ENCODE results near the gene SWAP70.

SWAP70 gene

GRCh38 chr11:9639099-9639498 lies 24.8 kb upstream of the SWAP70 start:
- Histone ChIP-seq H3K9me3 (ENCODE audit: insufficient read depth, low read length) (0 out of 2 replicates have a peak, but pooled peaks cover under 1% of the 10 kb centered on the region), H3K9me2 (replicated peaks; ENCODE audit: insufficient read depth, low read length) (no peaks in the 10 kb centered on the region), H3K79me2 (ENCODE audit: insufficient read depth, low read length) (no peaks in the 10 kb centered on the region), H3F3A (ENCODE audit: insufficient read depth) (peaks cover 3% of the 10 kb centered on the region; the same call in 1 of the 2 replicates), H3K4me3 (ENCODE audit: insufficient read depth, low read length, poor library complexity, severe bottlenecking) (no peak overlapping the region), H3K4me2 (ENCODE audit: low read depth, low read length, poor library complexity, severe bottlenecking) (no peak overlapping the region), H3K36me3 (ENCODE audit: low read length) (0 out of 2 replicates have a peak, but pooled peaks cover under 1% of the 10 kb centered on the region), H4K20me1 (ENCODE audit: low read depth, low read length) (no peaks in the 10 kb centered on the region), H3K27ac (ENCODE audit: low read depth, low read length) (no peak overlapping the region), H3K9ac (ENCODE audit: low read length) (no peak overlapping the region), H2AFZ (ENCODE audit: low read depth, low read length, severe bottlenecking) (no peak overlapping the region), H3K27me3 (ENCODE audit: low read length) (no peaks in the 10 kb centered on the region)
- TF ChIP-seq EZH2phosphoT487 (conservative IDR thresholded peaks at IDR 0.05; ENCODE audit: low read length): no peak
- TF ChIP-seq CTCF (IDR thresholded peaks at IDR 0.05; ENCODE audit: insufficient read depth, low read length, poor library complexity, severe bottlenecking): no peak

- Histone ChIP-seq H2AFZ (ENCODE audit: low read depth, low read length, severe bottlenecking) (peak overlapping the region; percentile 7), H3F3A (ENCODE audit: insufficient read depth) (peaks cover 3% of the 10 kb centered on the region; the same call in 1 of the 2 replicates), H3K27ac (ENCODE audit: low read depth, low read length) (no peak overlapping the region), H3K4me2 (ENCODE audit: low read depth, low read length, poor library complexity, severe bottlenecking) (no peak overlapping the region), H3K79me2 (ENCODE audit: insufficient read depth, low read length) (no peaks in the 10 kb centered on the region), H3K9ac (ENCODE audit: low read length) (no peak overlapping the region), H3K9me3 (ENCODE audit: insufficient read depth, low read length) (no peaks in the 10 kb centered on the region), H3K27me3 (ENCODE audit: low read length) (no peaks in the 10 kb centered on the region), H3K4me3 (ENCODE audit: insufficient read depth, low read length, poor library complexity, severe bottlenecking) (no peak overlapping the region), H3K36me3 (ENCODE audit: low read length) (no peaks in the 10 kb centered on the region), H3K9me2 (replicated peaks; ENCODE audit: insufficient read depth, low read length) (no peaks in the 10 kb centered on the region), H4K20me1 (ENCODE audit: low read depth, low read length) (no peaks in the 10 kb centered on the region)
- no peak for TF ChIP-seq EZH2phosphoT487 (conservative IDR thresholded peaks at IDR 0.05; ENCODE audit: low read length)
- no peak for TF ChIP-seq CTCF (IDR thresholded peaks at IDR 0.05; ENCODE audit: insufficient read depth, low read length, poor library complexity, severe bottlenecking)
Observed at GRCh38 chr11:9639985-9640384, 23.9 kb upstream of the SWAP70 start.

GRCh38 chr11:9642894-9643293 lies 21.0 kb upstream of the SWAP70 start:
- Histone ChIP-seq H3K27ac (ENCODE audit: low read depth, low read length) (peak overlapping the region; percentile 56; the same call in 1 of the 2 replicates), H3K4me3 (ENCODE audit: insufficient read depth, low read length, poor library complexity, severe bottlenecking) (no peak overlapping the region), H3K27me3 (ENCODE audit: low read length) (no peaks in the 10 kb centered on the region), H3K4me2 (ENCODE audit: low read depth, low read length, poor library complexity, severe bottlenecking) (peak overlapping the region; percentile 38), H3K79me2 (ENCODE audit: insufficient read depth, low read length) (no peaks in the 10 kb centered on the region), H2AFZ (ENCODE audit: low read depth, low read length, severe bottlenecking) (no peak overlapping the region), H3F3A (ENCODE audit: insufficient read depth) (peaks cover 3% of the 10 kb centered on the region; the same call in 1 of the 2 replicates), H3K9me3 (ENCODE audit: insufficient read depth, low read length) (no peaks in the 10 kb centered on the region), H4K20me1 (ENCODE audit: low read depth, low read length) (no peaks in the 10 kb centered on the region), H3K9ac (ENCODE audit: low read length) (no peak overlapping the region), H3K9me2 (replicated peaks; ENCODE audit: insufficient read depth, low read length) (no peaks in the 10 kb centered on the region), H3K36me3 (ENCODE audit: low read length) (0 out of 2 replicates have a peak, but pooled peaks cover 3% of the 10 kb centered on the region)
- TF ChIP-seq CTCF (IDR thresholded peaks at IDR 0.05; ENCODE audit: insufficient read depth, low read length, poor library complexity, severe bottlenecking) (no peak), EZH2phosphoT487 (conservative IDR thresholded peaks at IDR 0.05; ENCODE audit: low read length) (no peak)
